Activated CD4-positive, alpha-beta T cell treated with anti-CD3 and anti-CD28 coated beads, Interleukin-2, amount 50 U/mL, for 16 hours (primary cell): ENCODE results near the gene CERS4.
"Not testable (repeated sequence)": the region's sequence is repeated elsewhere in the genome, so short reads cannot be mapped to it uniquely, and the experiment has no call there.

Experiments
- DNase-seq: peaks from one replicate; pipeline ENCODE4 v3.0.0-alpha.2; 2020

The CERS4 gene, protein sequence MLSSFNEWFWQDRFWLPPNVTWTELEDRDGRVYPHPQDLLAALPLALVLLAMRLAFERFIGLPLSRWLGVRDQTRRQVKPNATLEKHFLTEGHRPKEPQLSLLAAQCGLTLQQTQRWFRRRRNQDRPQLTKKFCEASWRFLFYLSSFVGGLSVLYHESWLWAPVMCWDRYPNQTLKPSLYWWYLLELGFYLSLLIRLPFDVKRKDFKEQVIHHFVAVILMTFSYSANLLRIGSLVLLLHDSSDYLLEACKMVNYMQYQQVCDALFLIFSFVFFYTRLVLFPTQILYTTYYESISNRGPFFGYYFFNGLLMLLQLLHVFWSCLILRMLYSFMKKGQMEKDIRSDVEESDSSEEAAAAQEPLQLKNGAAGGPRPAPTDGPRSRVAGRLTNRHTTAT

DNA sequence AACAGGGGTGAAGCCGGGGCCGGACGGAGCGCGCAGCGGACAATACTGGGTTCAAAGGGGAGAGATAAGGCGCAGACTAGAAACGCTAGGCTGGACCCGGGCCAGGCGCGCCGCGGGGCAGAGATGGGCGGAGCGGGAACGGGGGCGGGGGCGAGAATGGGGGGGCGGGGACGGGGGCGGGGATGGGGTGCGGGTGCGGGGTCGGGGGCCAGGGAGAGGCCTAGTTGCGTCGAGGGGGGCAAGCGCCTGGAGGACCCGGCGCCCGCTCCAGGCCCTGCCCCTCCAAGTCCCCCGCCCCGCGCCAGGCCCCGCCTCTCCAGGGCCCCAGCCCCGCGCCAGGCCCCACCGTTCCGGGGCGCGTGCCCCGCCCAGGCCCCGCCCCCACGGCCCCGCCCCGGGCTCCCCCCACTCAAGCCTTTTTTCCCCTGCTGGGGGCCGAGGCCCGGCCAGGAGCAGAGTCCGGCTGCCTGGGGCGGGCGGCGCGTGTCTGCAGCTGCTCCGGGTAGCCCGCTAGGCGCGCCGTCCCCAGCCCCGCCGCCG lies at the start of gene CERS4:
Gene CERS4, plus strand, starts transcription at position 449 of the 540 bp plus-strand sequence. CDS start 41,707 bp downstream, outside the sequence.
- peak; percentile 72 for DNase-seq

DNA sequence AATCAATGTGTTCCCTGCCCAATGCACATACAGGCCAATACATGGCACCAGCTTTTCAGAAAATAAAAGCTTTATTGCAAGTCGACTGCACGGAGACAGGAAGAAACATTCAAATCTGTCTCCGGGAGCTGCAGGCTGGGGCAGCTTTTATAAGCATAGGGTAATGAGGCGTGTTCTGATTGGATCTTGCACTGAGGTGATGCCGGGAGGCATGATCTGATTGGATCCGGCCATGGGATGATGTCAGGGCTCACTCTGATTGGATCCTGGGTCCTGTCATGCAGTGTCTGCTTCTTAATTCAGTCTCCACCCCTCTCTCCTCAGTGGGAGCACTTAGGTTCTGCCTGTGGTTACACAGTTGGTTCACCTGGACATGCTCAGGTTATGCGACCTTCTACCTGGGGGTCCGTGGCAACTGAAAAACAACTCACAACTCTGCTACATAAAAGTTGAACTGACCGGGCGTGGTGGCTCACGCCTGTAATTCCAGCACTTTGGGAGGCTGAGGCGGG lies 48.0 kb upstream of the CERS4 start:
- DNase-seq = peak; percentile 45

DNA sequence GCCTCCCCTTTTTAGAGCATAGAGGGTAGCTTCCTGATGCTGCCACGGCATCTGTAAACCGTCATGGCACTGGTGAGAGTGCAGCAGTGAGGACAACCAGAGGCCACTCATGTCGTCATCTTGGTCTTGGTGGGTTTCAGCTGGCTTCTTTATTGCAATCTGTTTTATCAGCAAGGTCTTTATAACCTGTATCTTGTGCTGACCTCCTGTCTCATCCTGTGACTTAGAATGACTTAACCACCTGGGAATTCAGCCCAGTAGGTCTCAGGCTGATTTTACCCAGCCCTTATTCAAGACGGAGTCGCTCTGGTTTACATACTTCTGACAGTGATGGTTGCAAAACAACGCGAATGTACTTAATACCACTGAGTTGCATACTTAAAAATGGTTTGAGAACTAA lies 45.4 kb upstream of the CERS4 start:
- no peak for DNase-seq

DNA sequence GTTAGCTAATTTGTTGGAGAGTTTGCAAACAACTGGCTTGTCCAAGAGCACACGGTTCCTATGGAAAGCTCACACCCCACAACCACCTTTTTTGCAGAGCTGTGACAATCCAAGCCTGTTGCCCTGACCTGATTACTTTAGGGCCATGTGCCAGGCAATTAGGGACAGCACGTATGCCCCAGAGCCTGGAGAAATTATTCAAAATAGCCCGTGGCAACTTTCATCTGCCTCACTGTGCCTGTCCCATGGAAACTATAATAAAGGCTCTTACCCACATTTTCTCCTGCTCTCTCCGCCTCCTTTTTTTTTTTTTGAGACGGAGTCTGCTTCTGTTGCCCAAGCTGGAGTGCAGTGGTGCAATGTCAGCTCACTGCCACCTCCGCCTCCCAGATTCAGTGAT lies 41.2 kb upstream of the CERS4 start:
- DNase-seq = no peak

DNA sequence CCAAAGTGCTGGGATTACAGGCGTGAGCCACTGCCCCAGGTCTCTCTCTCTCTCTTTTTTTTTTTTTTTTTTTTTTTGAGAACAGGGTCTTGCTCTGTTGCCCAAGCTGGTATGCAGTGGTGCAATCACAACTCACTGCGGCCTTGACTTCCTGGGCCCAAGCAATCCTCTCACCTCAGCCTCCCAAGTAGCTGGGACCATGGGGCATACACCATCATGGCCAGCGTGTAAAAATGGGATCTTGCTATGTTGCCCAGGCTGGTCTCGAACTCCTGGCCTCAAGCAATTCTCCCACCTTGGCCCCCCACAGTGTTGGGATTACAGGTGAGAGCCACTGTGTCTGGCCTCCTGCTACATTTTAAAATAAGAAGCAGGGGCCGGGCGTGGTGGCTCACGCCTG lies 40.6 kb upstream of the CERS4 start:
- no peak for DNase-seq

DNA sequence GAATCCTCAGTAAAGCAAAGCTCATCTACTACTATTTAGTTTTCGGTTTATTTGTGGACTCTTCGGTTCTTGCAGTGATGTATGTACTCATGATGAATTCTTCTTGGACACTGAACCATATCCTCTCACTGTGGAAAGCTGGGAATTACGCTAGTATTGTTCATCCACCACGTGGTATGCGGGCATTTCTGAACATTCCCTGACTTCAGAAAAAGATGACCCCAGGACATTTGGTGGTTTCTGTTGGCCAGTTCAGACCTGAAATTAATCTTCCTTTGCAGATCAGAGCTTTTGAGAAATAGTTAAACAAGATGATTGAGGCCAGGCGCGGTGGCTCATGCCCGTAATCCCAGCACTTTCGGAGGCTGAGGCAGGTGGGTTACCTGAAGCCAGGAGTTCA lies 34.5 kb upstream of the CERS4 start:
- no peak for DNase-seq

DNA sequence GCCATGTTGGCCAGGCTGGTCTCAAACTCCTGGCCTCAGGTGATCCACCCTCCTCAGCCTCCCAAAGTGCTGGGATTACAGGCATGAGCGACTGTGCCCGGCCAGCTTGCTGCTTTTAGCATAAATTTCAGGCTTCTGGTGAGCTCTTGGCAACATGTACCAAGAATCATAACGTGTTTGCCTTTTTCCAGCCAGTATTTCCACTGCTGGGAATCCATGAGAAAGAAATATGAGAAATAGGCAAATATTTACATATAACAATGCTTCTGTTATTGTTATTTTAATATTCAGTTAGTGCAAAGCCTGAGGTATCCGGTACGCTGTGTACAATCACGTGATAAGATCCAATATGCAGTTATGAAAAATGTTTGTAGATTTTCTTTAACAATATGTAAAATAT lies 29.2 kb upstream of the CERS4 start:
- no peak for DNase-seq

DNA sequence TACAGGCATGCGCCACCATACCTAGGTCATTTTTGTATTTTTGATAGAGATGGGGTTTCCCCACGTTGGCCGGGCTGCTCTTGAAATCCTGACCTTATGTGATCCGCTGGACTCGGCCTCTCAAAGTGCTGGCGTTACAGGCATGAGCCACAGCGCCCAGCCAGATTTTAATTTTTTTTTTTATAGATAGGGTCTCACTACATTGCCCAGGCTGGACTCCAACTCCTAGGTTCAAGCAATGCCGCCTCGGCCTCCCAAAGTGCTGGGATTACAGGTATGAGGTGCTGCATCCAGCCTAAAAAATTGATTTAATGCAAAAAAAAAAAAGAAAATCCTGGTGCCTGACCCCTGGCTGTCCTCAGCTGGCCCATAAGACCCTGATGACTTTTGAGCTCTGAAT lies 24.9 kb upstream of the CERS4 start:
- no peak for DNase-seq

DNA sequence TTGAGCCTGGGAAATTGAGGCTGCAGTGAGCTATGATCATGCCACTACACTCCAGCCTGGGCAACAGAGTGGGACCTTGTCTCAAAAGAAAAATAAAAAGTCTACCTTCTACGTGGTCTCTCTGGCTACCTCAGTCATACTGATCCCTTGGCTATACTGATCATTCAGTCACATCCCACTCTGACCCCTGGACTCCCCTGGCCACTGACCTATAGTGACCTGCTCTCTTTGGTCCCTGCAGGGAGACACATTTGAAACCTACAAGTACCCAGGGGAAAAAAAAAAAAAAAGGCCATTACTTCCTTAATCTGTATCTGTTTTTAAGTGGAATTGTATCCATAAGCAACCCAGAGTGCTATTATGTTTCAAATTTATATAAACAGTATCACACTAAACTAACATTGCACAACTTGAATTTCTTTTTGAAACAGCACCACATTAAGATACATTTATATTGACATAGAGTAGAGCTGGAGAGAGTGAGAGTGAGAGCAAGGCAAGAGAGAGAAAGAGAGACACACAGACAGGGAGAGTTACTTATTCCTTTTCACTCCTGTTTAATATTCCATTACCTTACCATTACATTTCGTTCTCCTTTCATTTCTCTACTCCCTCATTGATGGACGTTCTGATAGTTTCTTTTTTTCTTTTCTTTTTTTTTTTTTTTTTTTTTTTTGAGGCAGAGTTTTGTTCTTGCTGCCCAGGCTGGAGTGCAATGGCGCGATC lies 23.7 kb upstream of the CERS4 start:
- no peak for DNase-seq

DNA sequence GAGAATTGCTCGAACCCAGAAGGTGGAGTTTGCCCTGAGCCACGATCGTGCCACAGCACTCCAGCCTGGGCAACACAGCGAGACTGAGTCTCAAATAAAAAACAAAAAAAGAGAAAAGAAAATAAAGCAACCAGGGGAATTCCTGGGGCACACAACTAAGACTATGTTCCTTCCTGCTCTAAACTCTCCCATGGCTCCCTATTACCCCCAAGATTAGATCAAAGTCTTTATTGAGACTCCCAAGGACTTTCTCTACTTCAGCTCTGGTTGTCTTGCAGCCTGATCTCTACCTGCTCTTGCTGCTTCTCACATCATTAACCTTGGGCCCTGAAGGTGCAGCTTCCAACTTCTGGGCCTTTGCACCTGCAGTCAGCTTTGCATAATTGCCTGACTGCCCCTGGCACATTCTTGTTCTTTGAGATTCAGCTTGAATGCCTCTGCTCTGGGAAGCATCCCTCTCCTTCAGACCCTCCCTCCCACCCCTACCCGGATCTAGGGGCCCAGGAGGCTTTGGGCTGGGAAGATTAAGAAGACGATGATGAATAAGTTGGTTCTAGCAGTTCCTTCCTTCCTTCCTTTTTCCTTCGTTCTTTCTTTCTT lies 16.8 kb upstream of the CERS4 start:
- DNase-seq = no peak

DNA sequence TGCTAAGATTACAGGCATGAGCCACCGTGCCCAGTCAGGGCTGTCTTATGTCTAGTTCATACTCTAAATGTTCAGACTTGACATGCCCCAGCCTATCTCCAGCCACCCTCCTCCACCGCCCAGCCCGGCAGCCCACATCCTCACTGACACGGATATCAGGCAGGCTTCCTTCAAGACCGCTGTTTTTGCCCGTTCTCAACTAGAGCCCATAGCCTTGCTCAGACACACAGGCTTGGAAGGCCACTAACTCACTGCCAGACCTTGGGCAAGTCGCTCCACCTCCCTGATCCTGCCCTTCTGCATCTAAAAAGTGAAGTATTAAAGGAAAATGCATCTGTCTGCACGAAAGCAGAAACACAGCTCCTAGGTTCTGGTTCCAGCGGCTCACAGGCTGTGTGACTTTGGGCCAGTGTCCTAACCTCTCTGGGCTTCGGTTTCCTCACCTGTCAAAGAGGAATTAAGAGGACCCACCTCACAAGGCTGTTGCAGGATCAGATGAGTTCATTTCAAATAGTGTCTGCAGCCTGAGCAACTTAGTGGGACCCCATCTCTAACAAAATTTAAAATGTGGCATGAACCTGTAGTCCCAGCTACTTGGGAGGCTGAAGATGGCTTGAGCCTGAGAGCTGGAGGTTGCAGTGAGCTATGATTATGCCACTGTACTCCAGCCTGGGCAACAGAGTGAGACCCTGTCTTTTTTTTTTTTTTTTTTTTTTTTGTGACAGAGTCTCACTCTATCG lies 14.5 kb upstream of the CERS4 start:
- DNase-seq = peak; percentile 56

DNA sequence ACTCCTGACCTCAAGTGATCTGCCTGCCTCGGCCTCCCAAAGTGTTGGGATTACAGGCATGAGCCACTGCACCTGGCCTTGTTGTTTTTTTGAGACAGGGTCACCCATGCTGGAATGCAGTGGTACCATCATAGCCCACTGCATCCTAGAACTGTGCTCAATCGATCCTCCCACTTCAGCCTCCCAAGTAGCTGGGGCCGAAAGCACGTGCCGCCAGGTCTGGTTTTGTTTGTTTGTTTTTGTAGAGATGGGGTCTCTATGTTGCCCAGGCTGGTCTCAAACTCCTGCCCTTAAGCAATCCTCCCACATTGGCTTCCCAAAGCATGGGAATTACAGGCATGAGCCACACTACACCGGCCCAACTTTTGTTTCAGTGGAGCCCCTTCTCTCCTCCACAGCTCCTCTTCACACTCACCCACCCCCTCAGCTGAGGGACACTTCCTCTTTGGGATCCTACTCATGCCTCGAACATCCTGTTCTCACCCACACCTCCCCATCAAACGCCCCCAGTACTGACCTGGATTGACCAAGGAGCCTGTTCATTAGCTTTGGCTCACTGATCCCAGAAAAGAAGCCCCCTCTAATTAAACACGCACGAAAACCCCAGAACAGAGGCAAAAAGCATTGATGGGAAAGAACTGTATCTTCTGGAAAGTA lies 12.8 kb upstream of the CERS4 start:
- DNase-seq = no peak

DNA sequence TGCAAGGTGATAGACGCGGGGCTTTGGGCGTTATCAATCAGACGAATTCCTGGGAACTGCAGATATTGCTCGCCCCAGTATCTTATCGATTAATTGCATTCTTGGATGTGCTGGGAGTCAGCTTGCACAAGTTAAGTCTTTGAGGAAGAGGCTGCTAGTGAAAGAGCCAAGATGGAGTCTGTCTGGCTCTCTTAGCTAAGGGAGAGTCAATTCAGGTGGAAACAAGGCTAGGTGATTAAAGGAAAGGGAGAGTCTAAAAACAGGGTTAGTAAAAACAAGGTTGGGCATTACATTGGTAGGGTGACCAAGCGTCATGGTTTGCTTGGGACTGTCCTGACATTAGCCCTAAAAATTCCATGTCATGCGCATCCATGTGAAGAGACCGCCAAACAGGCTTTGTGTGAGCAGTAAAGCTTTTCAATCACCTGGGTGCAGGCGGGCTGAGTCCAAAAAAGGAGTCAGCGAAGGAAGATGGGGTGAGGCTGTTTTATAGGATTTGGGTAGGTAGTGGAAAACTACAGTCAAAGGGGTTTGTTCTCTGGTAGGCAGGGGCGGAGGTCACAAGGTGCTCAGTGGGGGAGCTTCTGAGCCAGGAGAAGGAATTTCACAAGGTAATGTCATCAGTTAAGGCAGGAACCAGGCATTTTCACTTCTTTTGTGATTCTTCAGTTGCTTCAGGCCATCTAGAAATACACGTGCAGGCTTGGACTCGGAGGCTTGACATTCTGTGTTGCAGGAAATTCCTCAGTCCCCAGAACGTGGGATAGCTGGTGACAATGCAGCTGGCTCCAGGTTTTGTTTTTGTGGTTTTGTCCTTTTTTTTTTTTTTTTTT lies 5.7 kb upstream of the CERS4 start:
- not testable (repeated sequence) for DNase-seq

DNA sequence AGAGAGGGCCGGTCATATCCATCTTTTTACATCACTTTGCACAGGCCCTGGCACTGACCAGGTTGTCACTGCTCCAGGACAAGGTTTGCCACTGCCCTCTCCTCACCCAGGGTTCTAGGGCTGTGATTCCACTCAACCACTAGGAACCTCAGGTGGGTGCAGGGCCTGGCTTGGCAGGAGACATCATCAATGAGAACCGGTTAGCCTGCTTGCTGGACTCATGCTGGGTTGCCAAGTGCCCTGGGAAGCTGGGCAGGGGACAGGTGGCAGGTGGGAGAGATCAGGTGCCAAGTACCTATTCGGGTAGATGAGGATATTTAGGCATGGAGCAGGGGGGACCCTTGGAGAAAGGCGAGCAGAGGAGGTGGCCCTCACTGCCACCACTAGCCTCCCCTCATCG lies 4.2 kb upstream of the CERS4 start:
- no peak for DNase-seq

DNA sequence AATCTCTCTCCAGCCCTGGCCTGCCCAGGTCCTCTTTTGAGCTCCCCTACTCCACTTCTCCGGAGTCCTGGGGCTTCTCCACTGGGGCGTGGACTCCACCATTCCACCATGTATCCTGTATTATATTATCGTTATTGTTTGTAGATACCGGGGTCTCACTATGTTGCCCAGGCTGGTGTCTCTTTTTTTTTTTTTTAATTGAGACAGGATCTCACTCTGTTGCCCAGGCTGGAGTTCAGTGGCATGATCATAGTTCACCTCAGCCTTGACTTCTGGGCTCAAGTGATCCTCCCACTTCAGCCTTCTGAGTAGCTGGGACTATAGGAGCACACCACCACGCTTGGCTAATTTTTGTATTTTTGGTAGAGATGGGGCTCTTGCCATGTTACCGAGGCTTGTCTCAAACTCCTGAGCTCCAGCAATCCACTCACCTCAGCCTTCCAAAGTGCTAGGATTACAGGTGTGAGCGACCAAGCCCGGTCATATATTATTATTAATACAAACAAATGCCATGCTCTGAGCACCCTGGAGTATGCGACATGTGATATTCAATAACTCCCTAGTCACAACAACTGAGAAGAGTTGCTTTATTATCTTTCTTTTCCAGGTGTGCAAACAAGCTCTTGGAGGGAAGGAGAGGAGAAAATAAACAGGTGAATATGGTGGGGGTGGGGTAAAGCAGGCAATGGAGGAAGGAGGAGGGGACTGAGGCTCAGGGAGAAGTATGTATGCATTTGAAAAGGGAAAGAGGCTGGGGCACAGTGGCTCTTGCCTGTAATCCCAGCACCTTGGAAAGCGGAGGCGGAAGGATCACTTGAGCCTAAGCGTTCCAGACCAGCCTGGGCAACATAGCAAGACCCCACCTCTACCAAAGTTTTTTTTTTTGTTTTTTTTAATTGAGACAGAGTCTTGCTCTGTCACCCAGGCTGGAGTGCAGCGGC lies 2.8 kb upstream of the CERS4 start:
- DNase-seq = no peak

DNA sequence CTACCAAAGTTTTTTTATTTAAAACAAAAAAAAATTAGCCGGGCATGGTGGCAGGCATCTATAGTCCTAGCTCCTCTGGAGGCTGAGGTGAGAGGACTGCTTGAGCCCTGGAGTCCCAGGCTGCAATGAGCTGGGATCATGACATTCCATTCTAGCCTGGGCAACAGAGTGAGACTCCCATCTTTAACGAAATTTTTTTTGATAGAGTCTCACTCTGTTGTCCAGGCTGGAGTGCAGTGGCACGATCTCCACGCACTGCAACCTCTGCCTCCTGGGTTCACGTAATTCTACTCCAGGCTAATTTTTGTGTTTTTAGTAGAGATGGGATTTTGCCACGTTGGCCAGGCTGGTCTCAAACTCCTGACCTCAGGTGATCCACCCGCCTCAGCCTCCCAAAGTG lies 1.8 kb upstream of the CERS4 start:
- DNase-seq = not testable (repeated sequence)

DNA sequence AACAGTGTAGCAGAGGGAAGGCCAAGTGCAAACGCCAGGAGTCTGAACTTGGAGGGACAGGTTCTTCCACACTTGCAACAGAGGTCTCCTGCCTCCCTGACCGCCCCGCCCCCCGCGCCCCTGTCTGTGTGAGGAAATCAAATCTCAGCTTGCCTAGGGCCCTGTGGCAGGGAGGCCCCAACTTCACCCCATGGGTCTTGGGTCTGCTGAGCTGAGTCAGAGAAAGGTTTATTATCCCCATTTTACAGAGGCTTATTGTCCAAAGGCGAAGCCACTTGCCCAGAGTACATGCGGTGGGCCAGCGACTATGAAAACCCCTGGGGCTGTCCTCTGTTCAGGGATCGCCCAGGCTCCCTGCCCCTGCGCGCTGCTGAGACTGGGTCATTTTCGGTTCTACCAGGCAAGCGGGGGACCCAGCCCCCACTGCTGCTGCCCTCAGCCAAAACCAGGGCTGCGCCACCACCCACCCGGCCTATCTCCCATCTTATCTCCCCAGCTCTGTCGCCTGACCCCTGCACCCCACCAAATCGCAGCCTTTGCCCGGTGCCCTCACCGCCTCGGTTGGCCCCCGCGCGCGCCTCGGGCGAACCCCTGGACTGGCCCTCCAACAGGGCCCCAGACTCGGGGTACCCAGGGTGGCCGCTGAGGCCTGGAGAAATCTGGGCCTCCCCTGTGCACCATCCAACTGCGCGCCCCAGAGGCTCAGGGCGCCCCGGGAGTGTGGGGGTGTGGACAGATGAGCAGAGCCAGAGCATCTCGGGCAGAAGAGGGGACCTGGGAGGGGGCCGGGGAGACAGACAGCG lies 850 bp upstream of the CERS4 start:
- DNase-seq = no peak

DNA sequence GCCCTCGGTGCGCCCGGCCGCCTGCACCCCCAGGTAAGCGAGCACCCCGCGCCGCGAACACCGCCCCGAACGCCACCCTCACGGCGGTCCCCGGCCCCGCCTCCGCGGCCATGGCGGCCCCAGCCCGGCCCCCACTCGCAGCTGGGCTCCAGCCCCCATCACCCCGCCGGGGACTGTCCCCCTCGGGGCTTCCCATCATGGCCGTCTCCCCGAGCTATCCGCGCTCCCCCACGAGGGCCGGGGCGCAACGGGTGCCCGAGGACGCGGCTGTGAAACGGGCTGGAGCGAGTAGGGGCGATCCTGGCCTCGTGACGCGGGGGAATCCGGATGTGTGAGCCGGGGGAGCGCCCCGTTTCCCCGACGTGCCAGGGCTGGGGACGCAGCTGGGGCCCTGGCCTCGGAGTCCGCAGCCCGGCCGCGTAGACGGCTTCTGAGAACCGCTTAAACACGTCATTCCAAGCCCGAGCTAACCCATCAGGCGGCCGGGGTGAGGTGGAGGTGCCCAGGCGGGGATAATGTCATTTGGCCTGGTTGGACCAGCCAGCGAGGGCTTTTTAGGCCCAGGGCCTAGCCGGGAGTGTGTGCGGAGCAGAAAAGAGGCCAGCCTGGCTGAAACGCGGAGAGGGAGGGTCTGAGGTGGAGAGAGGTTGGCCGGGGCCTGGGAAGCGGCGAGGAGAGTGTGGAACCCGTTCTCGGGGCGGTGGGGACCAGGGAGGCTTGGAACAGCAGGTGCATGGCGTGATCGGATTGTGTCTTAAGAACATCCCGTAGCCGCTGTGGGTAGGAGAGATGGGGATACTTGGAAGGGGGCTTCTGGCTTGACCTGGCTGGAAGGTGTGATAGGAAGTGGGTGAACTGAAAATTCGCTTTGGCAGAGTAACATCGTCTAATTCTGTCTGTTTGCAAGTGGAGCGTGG lies 550 bp downstream of the CERS4 start:
- peak; percentile 60 for DNase-seq
